ENCODE measurements around the gene TJP1. TPM values are rescaled to one million over a fixed set of nuclear protein-coding genes. Genes with fewer than 3 reads are reported as not detected.

The TJP1 gene
- total RNA-seq, 1 experiment from 2014 or later: 181 TPM

GRCh38 chr15:29849716-29850115 lies 27.4 kb upstream of the TJP1 start:
- H3K27me3 ChIP-seq (replicated peaks; ENCODE audit: control insufficient read depth, insufficient read depth, low read length): no peaks in the 10 kb centered on the region
- CTCF ChIA-PET: interaction anchor here (0.7 kb wide), 1 partner anchor 27 kb away, joined by 7 read pairs; no protein-coding TSS in a partner anchor
- Mint-ChIP-seq H3K4me3 (ENCODE audit: unreplicated experiment) (no peak overlapping the region), H3K27me3 (ENCODE audit: insufficient read depth, unreplicated experiment) (no peaks in the 10 kb centered on the region), H3K36me3 (ENCODE audit: insufficient read depth, unreplicated experiment) (no peaks in the 10 kb centered on the region), H3K27ac (ENCODE audit: unreplicated experiment) (no peak overlapping the region), H3K9me3 (ENCODE audit: unreplicated experiment) (peaks cover 11% of the 10 kb centered on the region), H3K4me1 (ENCODE audit: low read depth, unreplicated experiment) (peaks cover 2% of the 10 kb centered on the region)
- no peaks in the 10 kb centered on the region for H3K9me3 ChIP-seq
- intact Hi-C loops (cut with micrococcal nuclease; ENCODE audit: unreplicated experiment): no loop called here
- no peak overlapping the region for H3K4me3 ChIP-seq (ENCODE audit: low read depth, low read length)
- no TSS peak for BruUV-seq (replicated peaks)
- H3K36me3 ChIP-seq (ENCODE audit: control insufficient read depth, insufficient read depth, low read length): no peaks in the 10 kb centered on the region
- DNase-seq: no peak
- POLR2A ChIA-PET: no interaction called here
- H3K4me1 ChIP-seq: no peaks in the 10 kb centered on the region
- no peak for TF ChIP-seq CTCF (IDR thresholded peaks at IDR 0.05; ENCODE audit: insufficient read depth in 1 of 2, low read depth in 1 of 2, low read length in 1 of 2, severe bottlenecking in 1 of 2, unreplicated experiment in 1 of 2)

GRCh38 chr15:29849218-29849617 lies 26.9 kb upstream of the TJP1 start:
- H3K27me3 Mint-ChIP-seq (ENCODE audit: insufficient read depth, unreplicated experiment): no peaks in the 10 kb centered on the region
- H3K27ac Mint-ChIP-seq (ENCODE audit: unreplicated experiment): no peak overlapping the region
- Histone ChIP-seq H3K4me1 (peaks cover 3% of the 10 kb centered on the region; the same call in 1 of the 2 replicates), H3K9me3 (no peaks in the 10 kb centered on the region), H3K36me3 (ENCODE audit: control insufficient read depth, insufficient read depth, low read length) (no peaks in the 10 kb centered on the region), H3K4me3 (ENCODE audit: low read depth, low read length) (no peak overlapping the region), H3K27me3 (replicated peaks; ENCODE audit: control insufficient read depth, insufficient read depth, low read length) (no peaks in the 10 kb centered on the region)
- DNase-seq: no peak
- no peaks in the 10 kb centered on the region for H3K36me3 Mint-ChIP-seq (ENCODE audit: insufficient read depth, unreplicated experiment)
- peaks cover 11% of the 10 kb centered on the region for H3K9me3 Mint-ChIP-seq (ENCODE audit: unreplicated experiment)
- ChIA-PET CTCF (interaction anchor here (0.7 kb wide), 1 partner anchor 26 kb away, joined by 7 read pairs; no protein-coding TSS in a partner anchor), POLR2A (no interaction called here)
- H3K4me1 Mint-ChIP-seq (ENCODE audit: low read depth, unreplicated experiment): peaks cover 7% of the 10 kb centered on the region
- no peak for TF ChIP-seq CTCF (IDR thresholded peaks at IDR 0.05; ENCODE audit: insufficient read depth in 1 of 2, low read depth in 1 of 2, low read length in 1 of 2, severe bottlenecking in 1 of 2, unreplicated experiment in 1 of 2)
- H3K4me3 Mint-ChIP-seq (ENCODE audit: unreplicated experiment): no peak overlapping the region
- intact Hi-C loops (cut with micrococcal nuclease; ENCODE audit: unreplicated experiment): no loop called here
- BruUV-seq (replicated peaks): no TSS peak

- no peak for DNase-seq
- Mint-ChIP-seq H3K27ac (ENCODE audit: unreplicated experiment) (no peak overlapping the region), H3K9me3 (ENCODE audit: unreplicated experiment) (peaks cover 11% of the 10 kb centered on the region), H3K36me3 (ENCODE audit: insufficient read depth, unreplicated experiment) (no peaks in the 10 kb centered on the region), H3K27me3 (ENCODE audit: insufficient read depth, unreplicated experiment) (no peaks in the 10 kb centered on the region), H3K4me1 (ENCODE audit: low read depth, unreplicated experiment) (peaks cover 25% of the 10 kb centered on the region), H3K4me3 (ENCODE audit: unreplicated experiment) (no peak overlapping the region)
- CTCF ChIA-PET: no interaction called here
- H3K9me3 ChIP-seq: no peaks in the 10 kb centered on the region
- no peaks in the 10 kb centered on the region for H3K27me3 ChIP-seq (replicated peaks; ENCODE audit: control insufficient read depth, insufficient read depth, low read length)
- peaks cover 17% of the 10 kb centered on the region; the same call in 1 of the 2 replicates for H3K4me1 ChIP-seq
- no TSS peak for BruUV-seq (replicated peaks)
- intact Hi-C loops (cut with micrococcal nuclease; ENCODE audit: unreplicated experiment): no loop called here
- POLR2A ChIA-PET: no interaction called here
- no peak for TF ChIP-seq CTCF (IDR thresholded peaks at IDR 0.05; ENCODE audit: insufficient read depth in 1 of 2, low read depth in 1 of 2, low read length in 1 of 2, severe bottlenecking in 1 of 2, unreplicated experiment in 1 of 2)
- H3K36me3 ChIP-seq (ENCODE audit: control insufficient read depth, insufficient read depth, low read length): no peaks in the 10 kb centered on the region
- no peak overlapping the region for H3K4me3 ChIP-seq (ENCODE audit: low read depth, low read length)
Measured at GRCh38 chr15:29844290-29844903, 22.1 kb upstream of the TJP1 start.
